Measurements from ENCODE around the gene LUC7L3.
"Not testable (repeated sequence)": the region's sequence is repeated elsewhere in the genome, so short reads cannot be mapped to it uniquely, and the experiment has no call there.

Gene LUC7L3

DNA sequence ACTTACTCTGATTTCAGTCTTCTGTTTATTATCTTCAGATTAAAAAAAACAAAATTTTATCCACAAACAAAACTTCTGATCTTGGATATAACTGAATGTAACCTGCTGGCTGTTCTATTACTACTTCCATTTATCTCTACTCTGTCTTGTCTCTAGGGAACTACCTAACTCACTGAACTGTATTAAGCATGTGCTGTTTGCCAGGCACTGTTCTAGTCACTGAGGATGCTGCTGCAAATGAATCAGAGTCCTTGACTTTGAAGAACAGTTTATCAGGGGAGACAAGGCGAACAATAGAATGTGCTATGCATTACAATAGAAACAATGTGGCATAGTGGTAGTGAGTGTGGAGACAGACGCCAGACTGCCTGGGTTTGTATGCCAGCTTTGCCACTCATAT is 9.4 kb upstream of the LUC7L3 start:
- no peak for DNase-seq (ENCODE audit: low read depth)

DNA sequence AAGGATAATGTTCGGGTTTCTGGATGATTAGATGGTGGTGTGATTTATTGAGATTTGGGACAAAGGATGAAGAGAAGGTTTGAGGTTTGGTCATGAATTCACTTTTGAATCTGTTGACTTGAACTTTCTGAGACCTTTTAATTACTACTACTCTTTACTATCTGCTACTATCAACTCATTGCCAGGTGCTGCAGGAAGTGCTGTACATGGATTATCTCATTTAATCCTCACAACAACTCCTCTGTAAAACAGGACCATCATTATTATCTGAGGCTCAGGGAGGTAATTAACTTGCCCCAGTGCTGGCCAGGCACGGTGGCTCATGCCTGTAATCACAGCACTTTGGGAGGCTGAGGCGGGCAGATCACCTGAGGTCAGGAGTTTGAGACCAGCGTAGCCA is 8.8 kb upstream of the LUC7L3 start:
- no peak for DNase-seq (ENCODE audit: low read depth)

DNA sequence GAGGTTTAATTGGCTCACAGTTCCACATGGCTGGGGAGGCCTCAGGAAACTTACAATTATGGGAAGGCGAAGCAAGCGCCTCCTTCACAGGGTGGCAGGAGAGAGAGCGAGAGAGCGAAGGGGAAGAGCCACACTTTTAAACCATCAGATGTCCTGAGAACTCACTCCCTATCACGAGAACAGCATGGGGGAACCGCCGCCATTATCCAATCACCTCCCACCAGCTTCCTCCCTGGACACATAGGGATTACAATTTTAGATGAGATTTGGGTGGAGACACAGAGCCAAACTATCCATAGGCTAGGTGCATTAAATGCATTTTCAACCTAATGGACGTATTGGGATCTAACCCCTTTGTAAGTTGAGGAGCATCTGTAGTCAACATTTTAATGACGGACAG is 6.8 kb upstream of the LUC7L3 start:
- DNase-seq (ENCODE audit: low read depth) = no peak

DNA sequence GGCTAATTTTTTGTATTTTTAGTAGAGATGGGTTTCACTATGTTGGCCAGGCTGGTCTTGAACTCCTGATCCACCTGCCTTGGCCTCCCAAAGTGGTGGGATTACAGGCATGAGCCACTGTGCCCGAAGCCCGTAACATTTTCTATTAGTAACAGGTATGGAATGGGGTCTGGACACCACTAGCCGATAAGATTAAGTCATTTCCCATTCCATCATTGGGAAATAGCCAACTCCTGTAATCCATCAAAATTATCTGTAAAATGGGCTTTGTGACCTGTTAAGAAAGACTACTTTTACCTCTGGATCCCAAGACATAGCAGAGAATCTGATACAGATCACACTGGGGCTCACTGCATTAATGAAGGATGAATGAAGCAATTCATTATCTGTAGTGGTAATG is 3.9 kb upstream of the LUC7L3 start:
- no peak for DNase-seq (ENCODE audit: low read depth)

DNA sequence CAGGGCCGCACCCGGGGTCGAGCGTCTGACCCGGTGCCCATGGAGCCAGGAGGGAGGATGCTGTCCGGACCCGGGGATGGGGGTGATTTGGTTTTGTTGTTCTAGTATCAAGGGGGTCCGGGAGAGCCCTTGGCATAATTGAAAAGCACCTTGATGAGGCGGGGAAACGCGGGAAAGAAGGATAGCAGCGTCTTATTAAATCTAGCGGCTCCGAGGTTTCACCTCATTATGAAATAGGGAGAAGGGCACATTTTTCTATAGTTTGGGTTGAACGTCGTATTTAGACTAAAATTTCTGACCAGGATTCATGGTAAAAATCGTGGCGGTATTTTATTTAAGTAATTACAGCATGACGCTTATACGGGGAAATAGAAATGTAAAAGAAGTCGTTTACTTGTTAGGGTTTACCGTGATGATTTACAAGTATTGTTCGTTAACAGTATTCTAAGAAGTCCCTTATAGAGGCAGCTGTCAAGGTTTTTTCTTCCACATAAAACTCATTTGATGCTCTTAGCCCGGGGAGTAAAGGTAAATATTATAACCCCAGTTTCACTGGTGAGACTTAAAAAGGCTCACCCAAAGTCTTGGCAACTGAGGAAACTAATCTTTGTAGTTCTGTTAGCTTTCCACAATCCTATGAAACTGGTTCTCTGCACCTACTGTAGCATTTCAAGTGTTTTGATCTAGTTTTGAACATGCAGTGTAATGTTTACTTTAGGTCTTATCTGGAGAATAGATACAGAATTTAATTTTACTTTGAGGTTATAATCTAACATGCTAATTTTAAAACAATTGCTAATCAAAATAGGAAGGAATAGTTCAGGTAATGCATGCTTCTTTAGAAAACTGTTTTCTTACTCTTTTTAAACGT is 756 bp downstream of the LUC7L3 start:
- no peak for DNase-seq (ENCODE audit: low read depth)

DNA sequence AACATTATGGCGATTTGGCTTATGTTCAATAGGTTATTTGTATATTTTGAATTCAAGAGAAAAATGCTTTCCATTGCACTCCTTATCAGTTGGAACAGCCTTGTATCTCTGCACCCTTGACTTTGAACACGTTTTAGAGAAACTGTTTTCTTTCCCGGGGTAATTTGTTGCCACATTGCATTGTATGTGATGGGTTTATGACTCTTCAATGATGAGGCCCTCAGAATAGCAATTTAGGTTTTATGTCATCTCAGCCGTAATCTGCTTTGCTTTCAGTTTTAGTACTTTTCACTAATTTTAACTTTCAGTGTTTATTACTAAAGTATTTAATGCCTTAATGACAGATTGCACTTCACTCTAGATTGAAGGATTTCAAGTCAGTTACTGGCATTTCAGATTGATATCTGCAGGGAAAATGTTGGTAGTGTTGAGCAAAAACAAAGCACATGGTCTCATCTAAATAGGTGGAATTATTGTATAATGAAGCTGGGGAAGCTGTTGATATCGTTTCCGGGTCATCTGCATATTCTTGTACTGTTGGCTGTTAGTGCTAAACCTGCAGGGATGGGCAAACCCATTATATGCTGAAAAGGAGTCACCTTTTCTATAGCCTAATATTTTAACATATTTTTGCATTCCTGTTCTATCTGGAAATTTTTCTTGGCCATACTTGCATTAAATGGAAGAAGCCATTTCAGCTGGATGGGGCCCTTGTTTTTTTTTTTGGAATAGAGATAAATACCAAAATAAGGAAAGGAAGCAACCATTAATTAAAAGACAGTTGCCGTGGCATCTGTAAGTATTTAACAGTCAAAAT is 2.0 kb downstream of the LUC7L3 start:
- DNase-seq (ENCODE audit: low read depth) = no peak

DNA sequence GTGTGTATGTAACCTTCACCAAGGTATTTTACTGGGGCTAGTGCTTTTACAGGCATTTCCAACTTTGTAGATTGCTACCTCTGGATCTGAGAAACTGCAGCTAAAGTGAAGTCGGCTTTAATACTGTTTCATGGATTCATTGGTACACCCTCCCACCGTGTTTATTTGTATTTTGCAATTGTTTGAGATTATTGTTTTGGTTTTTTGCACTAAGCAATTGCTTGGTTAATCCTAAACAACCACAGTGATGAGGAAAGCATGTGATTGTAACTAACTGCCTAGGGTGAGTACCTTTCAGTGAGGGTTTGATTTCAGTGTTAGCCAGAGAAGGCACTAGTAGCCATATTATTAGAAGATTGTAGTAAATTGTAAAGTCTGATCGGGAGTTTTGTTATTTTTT is 3.3 kb downstream of the LUC7L3 start:
- no peak for DNase-seq (ENCODE audit: low read depth)

DNA sequence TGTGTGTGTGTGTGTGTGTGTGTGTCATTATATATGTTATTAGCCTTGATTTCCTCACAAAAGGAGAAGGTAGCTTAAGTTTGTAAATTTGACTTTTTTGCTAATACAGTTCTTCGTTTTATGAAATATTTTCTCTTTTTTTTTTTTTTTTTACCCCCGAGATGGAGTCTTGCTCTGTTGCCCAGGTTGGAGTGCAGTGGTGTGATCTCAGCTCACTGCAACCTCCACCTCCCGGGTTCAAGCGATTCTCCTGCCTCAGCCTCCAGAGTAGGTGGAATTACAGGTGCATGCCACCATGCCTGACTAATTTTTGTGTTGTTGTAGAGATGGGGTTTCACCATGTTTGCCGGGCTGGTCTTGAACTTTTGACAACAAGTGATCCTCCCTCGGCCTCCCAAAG is 5.2 kb downstream of the LUC7L3 start:
- not testable (repeated sequence) for DNase-seq (ENCODE audit: low read depth)

DNA sequence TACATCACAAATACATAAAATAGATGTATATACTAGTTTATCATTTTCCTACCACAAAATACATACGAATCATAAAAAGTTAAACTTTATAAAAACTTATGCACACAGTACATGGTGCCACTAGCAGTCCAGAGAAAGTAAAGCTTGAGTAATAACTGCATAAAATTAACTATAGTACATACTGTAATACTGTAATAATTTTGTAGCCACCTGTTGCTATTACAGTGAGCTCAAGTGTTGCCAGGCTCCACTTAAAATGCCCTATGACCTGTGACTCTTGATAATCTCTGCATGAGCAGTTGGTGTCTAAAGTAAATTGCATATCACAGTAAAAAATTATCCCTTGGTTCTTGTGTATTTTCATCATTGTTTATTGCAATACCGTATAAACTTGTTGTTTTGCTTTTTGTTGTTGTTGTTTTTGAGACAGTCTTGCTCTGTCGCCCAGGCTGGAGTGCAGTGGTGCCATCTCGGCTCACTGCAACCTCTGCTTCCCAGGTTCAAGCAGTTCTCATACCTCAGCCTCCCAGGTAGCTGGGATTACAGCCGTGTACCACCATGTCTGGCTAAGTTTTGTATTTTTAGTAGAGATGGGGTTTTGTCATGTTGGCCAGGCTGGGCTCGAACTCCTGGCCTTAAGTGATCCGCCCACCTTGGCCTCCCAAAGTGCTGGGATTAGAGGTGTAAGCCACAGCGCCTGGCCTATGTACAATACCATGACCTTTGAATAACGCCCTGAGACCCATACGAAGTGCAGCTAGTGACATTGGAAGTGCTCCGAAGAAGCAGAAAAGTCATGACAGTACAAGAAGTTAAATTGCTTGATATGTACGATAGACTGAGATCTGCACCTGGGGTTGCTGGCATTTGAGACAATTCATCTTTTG is 6.6 kb downstream of the LUC7L3 start:
- DNase-seq (ENCODE audit: low read depth) = no peak

DNA sequence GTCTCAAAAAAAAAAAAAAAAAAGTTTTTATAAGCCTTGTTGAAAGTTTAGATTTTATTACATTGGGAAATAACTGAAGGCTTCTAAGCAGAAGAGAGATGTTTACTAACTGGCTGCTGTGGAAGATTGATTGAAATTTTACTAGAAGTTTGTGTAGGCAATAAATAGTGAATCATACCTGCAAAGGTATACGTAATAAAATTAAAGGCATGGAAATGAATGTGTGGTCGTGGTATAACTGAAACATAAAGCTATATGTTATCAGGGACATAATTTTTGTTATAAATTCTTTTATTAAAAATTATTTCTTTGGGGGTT is 8.7 kb downstream of the LUC7L3 start:
- no peak for DNase-seq (ENCODE audit: low read depth)

DNA sequence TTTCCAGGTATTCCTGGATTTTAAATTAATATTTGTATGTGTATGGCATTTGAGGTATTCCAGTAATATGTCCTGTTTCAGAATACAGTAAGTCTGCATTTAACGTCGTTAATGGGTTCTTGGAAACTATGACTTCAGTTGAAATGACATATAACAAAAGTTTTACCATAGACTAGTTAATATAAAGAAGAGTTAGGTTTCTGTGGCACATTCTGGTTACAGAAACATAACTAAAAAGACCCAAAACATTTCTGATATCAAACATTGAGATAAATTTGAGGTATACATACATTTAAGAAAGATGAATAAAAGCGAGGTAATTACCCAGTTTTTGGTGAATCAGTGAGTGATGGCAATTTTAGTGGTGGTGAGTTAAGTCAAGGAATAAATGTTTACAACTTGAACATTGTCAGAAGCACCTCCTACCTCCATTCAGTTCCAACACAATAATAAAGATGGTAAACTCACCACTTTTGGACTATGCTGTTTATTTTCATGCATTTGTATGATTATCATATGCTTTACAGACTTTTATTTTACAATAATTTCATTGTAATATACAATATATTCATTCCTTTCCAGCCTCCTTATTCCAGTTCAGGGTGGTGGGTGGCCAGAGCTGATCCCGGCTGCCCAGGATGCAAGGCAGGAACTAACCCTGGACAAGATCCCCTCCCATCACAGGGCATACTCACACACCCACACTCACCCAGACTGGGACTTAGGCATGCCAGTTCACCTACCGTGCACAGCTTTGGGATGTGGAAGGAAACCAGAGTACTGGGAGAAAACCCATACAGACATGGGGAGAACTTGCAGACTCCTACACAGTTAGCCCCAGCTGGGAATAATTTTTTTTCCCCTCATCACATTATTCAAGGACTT is 9.7 kb downstream of the LUC7L3 start:
- no peak for DNase-seq (ENCODE audit: low read depth)

DNA sequence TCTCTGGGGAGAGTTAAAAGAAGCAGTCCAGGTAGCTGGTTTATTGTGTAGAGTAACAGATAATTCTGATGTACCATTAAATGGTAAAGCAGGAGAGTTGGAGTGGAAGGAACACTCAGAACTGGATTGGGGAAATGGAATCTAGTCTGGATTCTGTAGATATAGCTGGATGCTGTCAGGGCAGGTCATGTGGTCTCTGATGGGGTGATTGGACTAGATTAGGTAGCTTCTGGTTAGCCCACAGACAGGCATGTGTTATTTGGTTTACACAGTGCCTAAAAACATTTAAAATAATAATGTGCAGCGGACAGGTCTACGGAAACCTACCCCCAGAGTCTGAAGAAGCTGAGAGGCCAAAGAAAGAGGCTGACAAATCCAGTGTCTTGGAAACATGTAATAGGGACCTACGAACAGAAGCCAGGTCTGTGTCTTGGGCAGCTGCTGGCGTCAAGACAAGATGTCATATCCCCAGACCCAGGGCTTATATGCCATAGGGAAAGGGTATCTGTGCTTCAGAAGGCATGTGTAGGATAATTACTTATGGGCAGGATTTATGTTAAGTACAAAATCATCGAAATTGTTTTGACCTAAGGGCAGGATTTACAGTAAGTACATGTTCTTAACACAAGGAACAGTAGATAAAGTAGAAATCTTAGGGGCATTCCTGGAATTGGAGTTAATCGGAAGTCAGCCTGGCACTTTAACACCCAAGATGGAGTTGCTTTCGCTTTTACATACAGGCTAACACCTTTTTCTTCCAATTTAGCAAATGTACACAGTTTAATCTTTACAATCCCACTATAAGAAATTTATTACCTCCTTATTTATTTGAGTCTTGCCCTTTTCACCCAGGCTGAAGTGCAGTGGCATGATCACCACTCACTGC is 12.4 kb downstream of the LUC7L3 start:
- DNase-seq (ENCODE audit: low read depth) = no peak

DNA sequence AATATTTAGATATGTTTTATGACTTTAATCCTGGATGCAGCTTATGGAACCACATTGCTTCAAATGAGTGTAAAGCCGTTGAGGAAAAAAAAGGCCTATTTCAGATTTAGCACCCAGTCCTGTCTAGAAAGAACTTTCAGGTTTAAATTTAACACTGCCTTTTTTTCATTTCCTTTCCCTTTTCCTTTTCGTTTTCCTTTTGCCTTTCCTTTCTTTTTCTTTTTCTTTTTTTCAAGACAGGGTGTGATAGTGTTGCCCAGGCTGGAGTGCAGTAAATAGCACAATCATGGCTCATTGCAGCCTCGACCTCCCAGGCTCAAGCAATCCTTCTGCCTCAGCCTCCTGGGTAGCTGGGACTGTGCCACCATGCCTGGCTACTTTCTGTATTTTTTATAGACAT is 15.9 kb downstream of the LUC7L3 start:
- DNase-seq (ENCODE audit: low read depth) = no peak

DNA sequence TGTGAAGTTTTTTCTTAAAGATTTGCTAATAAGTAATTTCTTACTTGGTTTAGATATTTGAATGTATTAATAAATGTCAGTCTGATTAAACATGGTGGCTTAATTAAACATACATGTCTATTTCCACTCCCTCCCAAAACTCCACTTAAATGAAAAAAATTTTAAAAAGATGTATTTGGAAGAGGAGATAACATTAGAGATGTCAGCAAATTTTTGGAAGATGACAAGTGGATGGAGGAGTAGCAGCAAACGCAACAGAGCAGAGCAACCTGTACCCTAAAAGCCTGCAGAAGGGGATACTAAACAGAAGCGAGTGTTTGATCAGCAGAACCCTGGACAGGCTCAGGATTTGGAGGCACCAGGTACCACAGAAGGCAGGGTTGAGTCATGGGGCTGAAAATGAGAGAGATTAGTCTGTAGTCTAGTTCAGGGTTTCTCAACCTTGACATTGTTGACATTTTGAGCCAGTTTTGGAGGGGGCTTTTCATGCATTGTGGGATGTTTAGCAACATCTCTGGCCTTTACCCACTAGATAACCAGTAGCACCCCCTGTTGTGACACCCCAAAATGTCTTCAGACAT is 17.8 kb downstream of the LUC7L3 start:
- no peak for DNase-seq (ENCODE audit: low read depth)

DNA sequence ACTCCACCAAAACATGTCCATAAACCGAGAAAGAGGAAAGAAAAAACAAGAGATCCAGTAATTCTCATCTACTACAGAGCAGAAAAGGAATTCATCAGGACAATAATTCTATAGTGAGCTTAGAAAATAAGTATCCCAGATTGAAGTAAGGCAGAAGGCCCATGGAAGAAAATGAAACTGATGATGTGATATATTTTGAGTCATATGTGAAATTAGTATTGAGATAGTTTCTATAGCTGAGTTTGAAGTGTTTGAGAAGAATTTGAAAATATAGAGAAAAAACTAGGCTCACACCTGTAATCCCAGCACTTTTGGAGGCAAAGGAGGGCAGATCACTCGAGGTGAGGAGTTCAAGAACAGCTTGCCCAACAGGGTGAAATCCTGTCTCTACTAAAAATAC is 19.7 kb downstream of the LUC7L3 start:
- DNase-seq (ENCODE audit: low read depth) = no peak

DNA sequence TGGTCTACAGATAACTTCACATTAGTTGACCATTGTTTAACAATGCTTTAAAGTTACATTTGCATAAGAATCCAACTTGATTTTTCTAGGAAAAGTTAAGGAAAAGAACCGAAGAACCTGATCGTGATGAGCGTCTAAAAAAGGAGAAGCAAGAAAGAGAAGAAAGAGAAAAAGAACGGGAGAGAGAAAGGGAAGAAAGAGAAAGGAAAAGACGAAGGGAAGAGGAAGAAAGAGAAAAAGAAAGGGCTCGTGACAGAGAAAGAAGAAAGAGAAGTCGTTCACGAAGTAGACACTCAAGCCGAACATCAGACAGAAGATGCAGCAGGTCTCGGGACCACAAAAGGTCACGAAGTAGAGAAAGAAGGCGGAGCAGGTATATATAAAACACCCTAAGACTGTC is 26.2 kb downstream of the LUC7L3 start:
- no peak for DNase-seq (ENCODE audit: low read depth)

DNA sequence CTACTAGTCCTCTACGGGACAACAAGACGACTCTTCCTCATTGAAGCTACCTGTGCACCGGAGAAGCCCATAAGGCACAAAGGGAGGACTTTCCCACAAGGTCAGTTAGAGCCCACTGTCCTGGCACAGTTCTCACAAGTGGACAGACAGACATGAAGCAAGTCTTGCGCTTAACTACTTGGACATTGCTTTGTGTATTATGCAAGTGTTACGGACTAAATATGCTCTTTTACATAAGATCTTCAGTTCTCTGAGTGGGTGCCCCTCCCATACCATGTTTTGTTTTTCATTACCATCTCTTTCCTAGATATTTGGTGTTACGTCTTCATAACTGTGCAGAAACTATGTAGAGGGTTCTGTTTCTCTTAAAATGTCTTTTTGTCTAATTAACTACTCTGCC is 29.8 kb downstream of the LUC7L3 start:
- DNase-seq (ENCODE audit: low read depth) = no peak

DNA sequence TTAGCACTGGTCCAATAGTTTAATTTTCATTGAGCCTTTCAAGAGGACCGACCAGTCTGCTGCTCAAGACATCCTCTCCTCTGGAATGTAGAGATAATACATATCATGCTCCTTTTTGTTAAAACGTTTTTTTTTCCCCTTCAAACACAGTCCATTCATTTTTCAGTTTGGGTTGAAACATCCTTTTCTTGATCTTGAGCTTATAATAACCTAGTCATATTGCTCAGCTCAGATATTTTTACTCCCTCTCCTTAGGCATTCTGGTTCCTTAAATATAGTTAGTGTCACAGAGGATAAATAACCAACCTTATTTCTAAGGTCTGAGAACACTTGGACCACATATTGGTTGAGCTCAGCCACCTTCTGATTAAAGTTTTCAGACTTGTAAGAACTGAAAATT is 35.1 kb downstream of the LUC7L3 start:
- DNase-seq (ENCODE audit: low read depth) = no peak

DNA sequence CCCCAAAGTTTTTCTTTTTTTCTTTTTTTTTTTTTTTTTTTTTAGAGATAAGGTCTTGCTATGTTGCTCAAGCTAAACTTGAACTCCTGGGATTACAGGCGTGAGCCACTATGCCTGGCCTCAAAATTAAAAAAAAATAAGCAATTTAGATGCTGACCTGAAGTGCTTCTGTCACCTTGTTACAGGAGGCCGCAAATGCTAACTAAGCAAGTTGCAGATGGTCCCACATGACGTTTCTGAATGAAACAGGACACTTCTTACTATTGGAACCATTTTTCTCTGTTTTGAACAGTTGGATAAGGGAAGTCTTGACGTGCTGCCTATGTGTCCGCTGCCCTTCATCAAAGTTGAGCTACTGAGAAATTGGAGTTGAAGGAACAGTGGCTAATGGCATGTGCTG is 39.1 kb downstream of the LUC7L3 start:
- DNase-seq (ENCODE audit: low read depth) = no peak

DNA sequence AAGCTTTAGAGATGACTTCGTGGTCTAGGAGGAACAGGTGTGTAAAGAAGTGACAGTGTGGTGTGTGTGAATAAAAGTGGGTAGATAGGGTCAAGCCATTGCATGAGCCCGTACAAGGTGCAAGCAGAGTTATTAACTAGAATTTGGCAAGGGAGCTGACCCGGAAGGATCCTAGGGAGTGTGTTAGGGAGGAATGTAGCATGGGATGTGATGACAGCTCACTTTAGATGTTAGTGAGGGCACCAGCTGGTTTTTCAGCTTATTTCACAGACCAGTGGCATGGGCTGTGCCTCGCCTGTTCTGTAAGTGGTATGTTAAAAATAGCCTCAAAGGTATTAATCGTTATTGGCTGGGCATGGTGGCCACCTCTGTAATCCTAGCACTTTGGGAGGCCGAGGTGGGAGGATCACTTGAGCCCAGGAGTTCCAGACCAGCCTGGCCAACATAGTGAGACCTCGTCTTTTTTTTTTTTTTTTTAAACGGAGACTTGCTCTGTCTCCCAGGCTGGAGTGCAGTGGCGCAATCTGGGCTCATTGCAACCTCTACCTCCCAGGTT is 39.7 kb downstream of the LUC7L3 start:
- DNase-seq (ENCODE audit: low read depth) = no peak

Measured in activated T-cell treated with anti-CD3 and anti-CD28 coated beads for 1 hour (primary cell).